GM19099 (cell line): ENCODE measurements around the gene BTNL9.

ENCODE experiments used
- POLR2A ChIP-seq: IDR thresholded peaks from 3 replicates; pipeline ENCODE4 v1.6.1; 2011; ENCODE audit warnings: low read depth; ENCODE audit not compliant: insufficient read length; ENCODE audit errors: extremely low read depth

BTNL9 gene

DNA sequence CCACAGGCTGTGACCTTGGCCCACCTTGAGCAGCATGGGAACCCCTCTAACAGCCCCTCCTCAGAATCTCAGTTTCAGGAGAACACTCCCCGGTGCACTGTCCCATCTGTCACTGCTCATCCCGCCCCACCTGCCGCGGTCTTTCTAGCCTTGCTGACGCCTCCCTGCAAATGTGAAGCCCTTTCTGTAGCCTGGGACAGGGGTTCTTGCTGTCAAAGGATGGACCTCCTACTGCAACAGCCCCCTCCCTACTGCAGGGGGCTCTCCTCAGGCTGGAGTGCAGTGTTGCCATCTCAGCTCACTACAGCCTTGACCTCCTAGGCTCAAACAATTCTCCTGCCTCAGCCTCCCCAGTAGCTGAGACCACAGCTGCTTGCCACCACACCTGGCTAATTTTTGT lies 70.9 kb downstream of the BTNL9 start:
- TF ChIP-seq POLR2A: no peak
